Cardiac muscle cell (in vitro differentiated cells and primary cell): ENCODE measurements around the gene AIFM3. TPM values are rescaled to one million over a fixed set of nuclear protein-coding genes. Genes with fewer than 3 reads are reported as not detected.
A peak's percentile ranks its signal among the peaks of the same experiment; 100 is the strongest.

Source experiments
- DNase-seq, 2 donors: peaks; one replicate each; pipeline versions ENCODE4 v3.0.0 to v3.0.0-alpha.2; 2010 to 2017; ENCODE audit warnings: low read depth in 1 of 2, low spot score in 1 of 2
- H3K27ac ChIP-seq: fragments of 200-600 bp; sonication (generic); 2 replicates; pipeline ENCODE4 v1.5.1; 2016
- H3K27me3 ChIP-seq: fragments of 200-600 bp; sonication (generic); 2 replicates; pipeline ENCODE4 v1.6.0; 2016; ENCODE audit warnings: control low read depth
- H3K36me3 ChIP-seq: fragments of 200-600 bp; sonication (generic); 2 replicates; pipeline ENCODE4 v1.5.1; 2016; ENCODE audit warnings: control low read depth
- H3K4me1 ChIP-seq: fragments of 200-600 bp; sonication (generic); 2 replicates; pipeline ENCODE4 v1.8.1; 2017; ENCODE audit warnings: low read depth, mild to moderate bottlenecking, mixed run types
- H3K4me3 ChIP-seq: fragments of 200-600 bp; sonication (generic); 2 replicates; pipeline ENCODE4 v1.5.1; 2016; ENCODE audit warnings: mild to moderate bottlenecking
- H3K9me3 ChIP-seq: fragments of 200-600 bp; sonication (generic); 2 replicates; pipeline ENCODE4 v1.5.1; 2017; ENCODE audit warnings: low read depth, mild to moderate bottlenecking, control low read depth
- CTCF ChIP-seq: IDR thresholded peaks from 2 replicates; pipeline ENCODE4 v1.5.1; 2012; ENCODE audit warnings: low read depth, mild to moderate bottlenecking, low read length
- polyA plus RNA-seq: library from polyadenylated mRNA; unstranded; fragments of >200 nt; fragmentation: Nextera tagmentation; extraction: Ambion mirVana; gene quantifications from 2 replicates; pipeline ENCODE4 v1.2.1, GENCODE V29; 2016
- total RNA-seq: library from RNA; depleted of rRNA; stranded (reverse); fragments of >200 nt; gene quantifications from 2 replicates; pipeline ENCODE4 v1.2.3, GENCODE V29; 2016

AIFM3 gene
- total and polyA plus RNA-seq, 2 experiments from 2014 or later, result 0.67 to 4.8 TPM

GRCh38 chr22:20951151-20951931, 15.7 kb upstream of the AIFM3 start:
- Histone ChIP-seq H3K4me3 (no peak overlapping the region), H3K4me1 (peaks cover 14% of the 10 kb centered on the region), H3K27ac (peak overlapping the region; percentile 68), H3K36me3 (peaks cover 31% of the 10 kb centered on the region), H3K9me3 (no peaks in the 10 kb centered on the region), H3K27me3 (peaks cover 1% of the 10 kb centered on the region)
- no peak for DNase-seq
- TF ChIP-seq CTCF, result no peak

GRCh38 chr22:20951932-20952380, 15.1 kb upstream of the AIFM3 start:
- Histone ChIP-seq H3K36me3 (peaks cover 31% of the 10 kb centered on the region), H3K27ac (peak overlapping the region; percentile 68), H3K4me3 (no peak overlapping the region), H3K4me1 (peaks cover 14% of the 10 kb centered on the region), H3K9me3 (no peaks in the 10 kb centered on the region), H3K27me3 (peaks cover 7% of the 10 kb centered on the region)
- no peak for TF ChIP-seq CTCF
- no peak for DNase-seq

GRCh38 chr22:20952544-20953341, 14.3 kb upstream of the AIFM3 start:
- Histone ChIP-seq H3K27ac (peak overlapping the region; percentile 68), H3K36me3 (peaks cover 31% of the 10 kb centered on the region), H3K27me3 (peaks cover 15% of the 10 kb centered on the region), H3K9me3 (no peaks in the 10 kb centered on the region), H3K4me3 (no peak overlapping the region), H3K4me1 (peaks cover 14% of the 10 kb centered on the region)
- TF ChIP-seq CTCF, result no peak
- no peak for DNase-seq

GRCh38 chr22:20953342-20953608, 13.8 kb upstream of the AIFM3 start:
- peaks cover 31% of the 10 kb centered on the region for H3K36me3 ChIP-seq
- no peak for DNase-seq
- H3K27me3 ChIP-seq, result peaks cover 15% of the 10 kb centered on the region
- H3K4me1 ChIP-seq, result peaks cover 19% of the 10 kb centered on the region
- H3K4me3 ChIP-seq, result no peak overlapping the region
- TF ChIP-seq CTCF, result no peak
- no peaks in the 10 kb centered on the region for H3K9me3 ChIP-seq
- peak overlapping the region; percentile 68 for H3K27ac ChIP-seq

GRCh38 chr22:20953668-20954500, 13.2 kb upstream of the AIFM3 start:
- Histone ChIP-seq H3K9me3 (no peaks in the 10 kb centered on the region), H3K4me3 (no peak overlapping the region), H3K4me1 (peaks cover 19% of the 10 kb centered on the region), H3K27ac (no peak overlapping the region), H3K27me3 (peaks cover 15% of the 10 kb centered on the region), H3K36me3 (peaks cover 31% of the 10 kb centered on the region)
- DNase-seq, result peak in 1 of 2 donors; percentile 88
- TF ChIP-seq CTCF, result no peak
